Renal cortex interstitium (tissue), 15 donors: ENCODE results near the gene DLEU7. TPM values are rescaled to one million over a fixed set of nuclear protein-coding genes. Genes with fewer than 3 reads are reported as not detected.

Source experiments
- DNase-seq, 11 donors: peaks; one replicate each; pipeline ENCODE4 v3.0.0-alpha.2; 2013; ENCODE audit warnings: low read depth in 9 of 11, low spot score in 4 of 11; ENCODE audit errors: extremely low read depth in 1 of 11
- long read RNA-seq, 16 experiments: transcript quantifications; one replicate each; lab custom pipeline, GENCODE V29; 2026
- polyA plus RNA-seq, 3 donors: library from polyadenylated mRNA; unstranded; fragments of 120-200 nt; gene quantifications; one replicate each; pipeline ENCODE4 v1.2.1, GENCODE V29; 2013; ENCODE audit not compliant: insufficient read length in 3 of 3

The DLEU7 gene
- polyA plus RNA-seq: 1 to 10 TPM; 1.2 to 1.5 (median 1.4) TPM
- long read RNA-seq, donor 1: 0 reads
- long read RNA-seq, donor 2: 0 reads
- long read RNA-seq, donor 3: 0 reads
- long read RNA-seq, donor 4: 0 reads
- long read RNA-seq, donor 5: 0 reads
- long read RNA-seq, donor 6, partial matches to known transcripts: 0 of 2 reads
- long read RNA-seq, donor 6, other reads (novel, unspliced or antisense): 0 of 2 reads
- long read RNA-seq, donor 7, partial matches to known transcripts: 0 of 2 reads
- long read RNA-seq, donor 7, other reads (novel, unspliced or antisense): 0 of 2 reads
- long read RNA-seq, donor 8: 0 reads
- long read RNA-seq, donor 9, partial matches to known transcripts: 0 of 2 reads
- long read RNA-seq, donor 9, other reads (novel, unspliced or antisense): 0 of 2 reads
- long read RNA-seq, donor 10: 0 reads
- long read RNA-seq, donor 11: 0 reads
- long read RNA-seq, donor 12, partial matches to known transcripts: 0 of 2 reads
- long read RNA-seq, donor 12, other reads (novel, unspliced or antisense): 0 of 2 reads
- long read RNA-seq, donor 13: 0 reads
- long read RNA-seq, donor 14: 0 reads
- long read RNA-seq, donor 15, partial matches to known transcripts: 0 of 1 reads
- long read RNA-seq, donor 15, other reads (novel, unspliced or antisense): 0 of 1 reads
- long read RNA-seq, donor 16, partial matches to known transcripts: 0 of 2 reads
- long read RNA-seq, donor 16, other reads (novel, unspliced or antisense): 0 of 2 reads

DNA sequence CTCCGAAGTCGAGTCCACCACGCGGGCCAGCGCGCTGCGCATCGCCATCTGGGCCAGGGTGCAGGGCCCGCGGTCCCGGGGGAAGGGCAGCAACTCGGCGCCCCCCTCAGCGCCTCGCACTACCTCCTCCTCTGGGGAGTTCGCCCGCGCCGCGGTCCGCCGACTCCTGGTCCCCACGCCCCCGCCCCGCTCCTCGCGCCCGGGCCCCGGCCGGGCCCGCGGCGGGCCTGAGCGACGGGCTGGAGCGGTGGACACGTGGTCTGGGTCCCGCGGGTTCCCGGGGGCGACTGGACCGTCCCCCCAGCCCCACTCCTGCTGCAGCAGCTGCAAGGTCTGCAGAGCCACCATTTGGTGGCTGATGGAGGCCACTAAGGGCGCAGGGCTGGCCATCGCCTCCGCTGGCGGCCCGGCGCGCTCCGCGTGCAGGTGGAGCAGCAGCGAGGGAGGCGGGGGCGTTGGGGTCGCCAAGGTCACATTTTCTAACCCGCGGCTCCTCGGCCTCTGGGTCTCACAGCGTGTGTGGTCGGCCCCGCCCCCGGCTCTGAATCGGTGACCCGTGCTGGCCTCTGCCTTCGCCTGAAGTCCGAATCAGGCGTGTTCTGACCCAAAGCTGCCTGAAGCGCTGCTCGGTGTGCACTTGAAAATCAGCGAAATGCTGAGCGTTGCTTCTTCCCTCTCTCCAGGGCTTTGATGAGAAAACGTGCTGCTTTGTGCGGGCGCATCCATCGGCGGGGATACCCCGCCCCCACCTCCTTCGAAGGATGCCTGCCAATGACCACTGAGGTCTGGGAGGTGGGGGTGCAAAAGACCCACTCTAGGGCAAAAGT is at the start of gene DLEU7:
Gene DLEU7 (minus strand): TSS at position 436 of the 827 bp plus-strand sequence. CDS start 46 bp downstream, at position 390.
- DNase-seq: peak in 1 of 11 donors; percentile 24

DNA sequence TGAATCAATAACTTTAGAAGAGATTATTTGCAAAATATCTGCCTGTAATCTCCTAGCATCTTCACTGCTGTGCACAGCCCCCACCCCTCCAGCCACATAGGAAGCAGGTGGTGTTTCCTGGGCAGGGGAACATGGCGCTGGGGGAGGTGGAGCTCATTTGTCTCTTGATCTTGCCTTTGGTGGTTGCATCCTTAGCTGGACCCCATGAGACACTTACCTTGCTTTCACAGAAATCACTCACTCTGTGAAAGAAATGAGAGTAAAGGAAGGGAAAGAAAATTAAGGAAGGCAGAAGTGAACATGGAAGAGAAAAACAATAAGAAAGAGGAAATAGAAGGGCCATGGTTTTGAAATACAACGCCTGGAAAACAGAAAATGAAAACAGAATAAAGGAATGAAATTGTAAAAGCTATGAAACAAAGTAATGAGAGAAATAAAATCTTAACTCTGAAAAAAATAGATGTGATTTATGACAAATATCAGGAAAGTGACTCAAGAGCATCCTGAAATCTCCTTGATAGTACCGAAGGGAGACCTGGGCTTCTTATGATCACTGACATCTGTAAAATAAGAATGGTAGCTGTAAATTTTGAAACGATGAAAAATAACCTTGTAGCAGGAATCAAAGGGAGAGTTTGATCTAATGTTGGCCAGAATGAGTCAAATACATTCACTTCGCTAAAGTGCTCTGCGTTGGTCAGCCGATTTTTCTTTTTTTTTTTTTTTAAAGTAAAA is 48.9 kb upstream of the DLEU7 start:
- no peak for DNase-seq

- DNase-seq: no peak
Measured at GRCh38 chr13:50891206-50891605, 47.7 kb upstream of the DLEU7 start.

GRCh38 chr13:50889317-50889716 is 45.8 kb upstream of the DLEU7 start:
- no peak for DNase-seq

GRCh38 chr13:50888362-50888761 is 44.9 kb upstream of the DLEU7 start:
- DNase-seq: no peak

- no peak for DNase-seq
Measured at GRCh38 chr13:50887151-50887550, 43.7 kb upstream of the DLEU7 start.

- DNase-seq: no peak
Measured at GRCh38 chr13:50884265-50884664, 40.8 kb upstream of the DLEU7 start.

- DNase-seq: no peak
Measured at GRCh38 chr13:50883728-50884127, 40.2 kb upstream of the DLEU7 start.

- no peak for DNase-seq
Measured at GRCh38 chr13:50882816-50883435, 39.4 kb upstream of the DLEU7 start.

DNA sequence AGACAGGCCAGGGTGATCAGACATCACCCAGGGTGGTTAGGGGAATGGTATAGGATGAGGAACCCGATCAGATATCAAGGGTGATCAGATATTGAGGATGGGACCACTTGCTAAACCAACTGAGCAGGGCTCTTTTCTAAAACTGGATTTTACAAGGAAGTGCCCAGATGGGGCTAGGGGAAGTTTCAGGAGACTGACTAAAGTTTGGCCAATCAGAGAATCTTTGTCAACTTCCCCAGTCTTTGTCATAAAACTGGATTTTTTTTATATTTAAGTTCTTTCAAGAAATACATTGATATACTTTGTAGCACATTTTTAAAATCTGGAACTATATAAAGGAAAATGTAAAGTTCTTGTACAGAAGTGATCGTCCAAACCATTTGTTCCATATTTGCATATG is 30.5 kb upstream of the DLEU7 start:
- no peak for DNase-seq

- DNase-seq: no peak
Measured at GRCh38 chr13:50873467-50873866, 30.0 kb upstream of the DLEU7 start.

GRCh38 chr13:50871405-50871804 is 27.9 kb upstream of the DLEU7 start:
- no peak for DNase-seq

- no peak for DNase-seq
Measured at GRCh38 chr13:50867637-50867945, 24.1 kb upstream of the DLEU7 start.

GRCh38 chr13:50866817-50867636 is 23.5 kb upstream of the DLEU7 start:
- DNase-seq: no peak

DNA sequence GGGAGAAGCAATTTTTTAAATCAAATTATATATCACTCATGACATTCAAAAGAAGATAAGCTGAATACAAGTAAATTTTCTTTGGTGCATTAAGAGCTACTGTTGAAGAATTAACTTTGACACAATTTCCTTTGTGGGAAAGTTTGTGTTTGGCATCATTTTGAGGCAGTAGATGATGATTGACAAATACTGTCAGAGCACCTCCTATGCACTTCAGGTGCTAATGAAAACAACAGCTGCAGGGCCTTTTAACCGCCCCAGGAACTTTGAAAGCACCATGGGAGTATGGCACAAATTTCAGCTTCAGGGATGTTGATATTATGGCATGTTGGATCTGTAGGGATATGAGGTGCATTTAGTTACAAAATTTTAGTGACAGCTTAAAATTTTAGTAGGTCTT is 21.0 kb upstream of the DLEU7 start:
- no peak for DNase-seq

DNA sequence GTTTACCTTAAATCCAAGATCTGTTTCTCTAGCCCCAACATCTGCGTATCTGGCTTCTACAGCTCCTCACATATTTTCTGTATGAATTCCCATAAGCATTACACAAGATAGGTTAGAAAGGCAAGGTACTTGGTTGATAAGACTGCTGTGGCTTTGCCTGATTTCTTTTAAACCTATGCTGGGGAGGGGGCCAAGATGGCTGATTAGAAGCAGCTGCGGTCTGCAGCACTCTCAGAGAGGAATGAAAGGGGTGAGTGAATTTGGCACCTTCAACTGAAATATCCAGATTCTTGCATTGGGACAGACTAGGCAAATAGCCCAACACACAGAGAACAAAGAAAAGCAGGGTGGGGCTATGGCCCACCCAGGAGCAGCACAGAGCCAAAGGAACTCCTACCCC is 12.2 kb upstream of the DLEU7 start:
- no peak for DNase-seq

DNA sequence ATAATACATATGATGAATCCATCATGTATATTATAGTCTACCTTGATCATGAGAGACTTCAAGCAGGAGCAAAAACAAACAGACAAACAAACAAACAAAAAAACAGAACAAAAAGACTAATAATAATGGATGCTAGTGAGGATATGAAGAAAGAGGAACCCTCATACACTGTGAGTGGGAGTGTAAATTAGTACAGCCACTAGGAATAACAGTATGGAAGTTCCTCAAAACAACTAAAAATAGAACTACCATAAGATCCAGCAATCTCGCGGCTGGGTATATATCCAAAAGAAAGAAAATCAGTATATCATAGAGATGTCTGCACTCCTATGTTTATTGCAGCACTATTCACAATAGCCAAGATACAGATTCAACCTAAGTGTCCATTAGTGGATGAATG is 7.0 kb upstream of the DLEU7 start:
- DNase-seq: no peak

DNA sequence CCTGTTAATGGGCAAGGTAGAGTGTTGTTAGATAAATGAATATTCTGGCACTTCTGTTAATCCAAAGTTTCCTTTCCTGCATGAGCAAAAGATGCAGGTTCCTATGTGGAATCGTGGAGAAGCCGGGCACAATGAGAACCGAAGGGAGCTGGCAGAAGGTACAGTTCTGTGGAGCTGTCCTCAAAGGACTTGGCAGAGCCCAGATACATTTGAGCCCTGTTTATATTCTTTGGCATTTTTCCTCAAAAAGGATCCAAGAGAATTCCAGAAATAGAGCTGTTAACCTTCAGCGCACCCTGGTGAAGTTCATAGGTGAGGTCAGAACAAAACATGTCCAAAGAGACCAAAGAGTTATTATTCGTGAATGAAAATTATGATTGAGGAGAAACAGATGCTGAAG is 4.0 kb upstream of the DLEU7 start:
- DNase-seq: no peak
